Astrocyte (in vitro differentiated cells and primary cell): ENCODE results near the gene FNDC3B.

ENCODE experiments used
- EZH2 ChIP-seq: IDR thresholded peaks from 2 replicates; pipeline ENCODE4 v1.6.1; 2012; ENCODE audit warnings: mild to moderate bottlenecking, low read length, inconsistent platforms; ENCODE audit not compliant: insufficient read depth
- TF ChIP-seq, protein P1 (sequence below): IDR thresholded peaks from 2 replicates; pipeline ENCODE4 v1.5.1; 2011; ENCODE audit warnings: low read depth, mild to moderate bottlenecking, inconsistent platforms, low read length, moderate library complexity; ENCODE audit not compliant: insufficient read depth

DNA sequence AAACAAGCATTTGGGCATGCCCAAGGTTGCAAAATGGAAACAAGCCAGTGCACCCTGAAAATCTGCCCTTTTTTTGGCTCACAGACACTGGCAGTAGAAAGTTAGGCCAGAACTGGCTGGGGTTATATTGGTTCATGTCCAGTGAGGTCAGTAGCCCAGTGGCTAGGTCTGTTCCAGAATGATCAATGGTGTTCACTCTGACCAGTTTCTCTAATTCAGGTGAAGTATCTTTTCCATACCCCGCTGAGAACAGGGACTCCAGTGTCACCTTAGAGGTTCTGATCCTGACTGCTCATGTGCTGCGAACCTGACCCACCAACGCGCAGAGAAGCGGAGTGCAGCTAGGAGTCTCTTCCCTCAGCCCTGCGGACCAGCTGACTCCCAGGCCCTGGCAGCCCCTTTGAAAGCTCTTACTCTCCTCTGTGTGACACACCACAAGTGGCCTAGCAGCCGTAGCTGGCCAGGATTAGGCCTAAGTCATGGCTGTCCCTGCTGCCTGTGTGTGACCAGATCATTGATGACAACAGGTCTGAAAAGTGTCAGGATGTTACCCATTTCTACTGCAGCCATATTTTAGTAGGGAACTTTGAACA, 285.3 kb downstream of the FNDC3B start:
- TF ChIP-seq, protein P1, sequence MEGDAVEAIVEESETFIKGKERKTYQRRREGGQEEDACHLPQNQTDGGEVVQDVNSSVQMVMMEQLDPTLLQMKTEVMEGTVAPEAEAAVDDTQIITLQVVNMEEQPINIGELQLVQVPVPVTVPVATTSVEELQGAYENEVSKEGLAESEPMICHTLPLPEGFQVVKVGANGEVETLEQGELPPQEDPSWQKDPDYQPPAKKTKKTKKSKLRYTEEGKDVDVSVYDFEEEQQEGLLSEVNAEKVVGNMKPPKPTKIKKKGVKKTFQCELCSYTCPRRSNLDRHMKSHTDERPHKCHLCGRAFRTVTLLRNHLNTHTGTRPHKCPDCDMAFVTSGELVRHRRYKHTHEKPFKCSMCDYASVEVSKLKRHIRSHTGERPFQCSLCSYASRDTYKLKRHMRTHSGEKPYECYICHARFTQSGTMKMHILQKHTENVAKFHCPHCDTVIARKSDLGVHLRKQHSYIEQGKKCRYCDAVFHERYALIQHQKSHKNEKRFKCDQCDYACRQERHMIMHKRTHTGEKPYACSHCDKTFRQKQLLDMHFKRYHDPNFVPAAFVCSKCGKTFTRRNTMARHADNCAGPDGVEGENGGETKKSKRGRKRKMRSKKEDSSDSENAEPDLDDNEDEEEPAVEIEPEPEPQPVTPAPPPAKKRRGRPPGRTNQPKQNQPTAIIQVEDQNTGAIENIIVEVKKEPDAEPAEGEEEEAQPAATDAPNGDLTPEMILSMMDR, result no peak
- no peak for TF ChIP-seq EZH2
